ENCODE data around the gene RET.

Gene RET

GRCh38 chr10:43062402-43063160 lies 14.3 kb upstream of the RET start:
- no peak for DNase-seq (ENCODE audit: low read depth)

- no peak for DNase-seq (ENCODE audit: low read depth)
Observed at GRCh38 chr10:43064331-43065075, 12.4 kb upstream of the RET start.

- DNase-seq (ENCODE audit: low read depth) = no peak
Observed at GRCh38 chr10:43065234-43065633, 11.6 kb upstream of the RET start.

- no peak for DNase-seq (ENCODE audit: low read depth)
Observed at GRCh38 chr10:43065761-43066160, 11.1 kb upstream of the RET start.

GRCh38 chr10:43066481-43066880 lies 10.4 kb upstream of the RET start:
- no peak for DNase-seq (ENCODE audit: low read depth)

- no peak for DNase-seq (ENCODE audit: low read depth)
Observed at GRCh38 chr10:43067391-43068135, 9.3 kb upstream of the RET start.

GRCh38 chr10:43068136-43068395 lies 8.8 kb upstream of the RET start:
- no peak for DNase-seq (ENCODE audit: low read depth)

- DNase-seq (ENCODE audit: low read depth) = no peak
Observed at GRCh38 chr10:43068471-43069210, 8.2 kb upstream of the RET start.

- DNase-seq (ENCODE audit: low read depth) = no peak
Observed at GRCh38 chr10:43069211-43069515, 7.7 kb upstream of the RET start.

- no peak for DNase-seq (ENCODE audit: low read depth)
Observed at GRCh38 chr10:43069579-43069978, 7.3 kb upstream of the RET start.

- DNase-seq (ENCODE audit: low read depth) = no peak
Observed at GRCh38 chr10:43070121-43071085, 6.5 kb upstream of the RET start.

GRCh38 chr10:43071865-43072650 lies 4.8 kb upstream of the RET start:
- DNase-seq (ENCODE audit: low read depth) = no peak

- DNase-seq (ENCODE audit: low read depth) = no peak
Observed at GRCh38 chr10:43073191-43073590, 3.7 kb upstream of the RET start.

GRCh38 chr10:43073721-43074120 lies 3.1 kb upstream of the RET start:
- no peak for DNase-seq (ENCODE audit: low read depth)

GRCh38 chr10:43074409-43074808 lies 2.5 kb upstream of the RET start:
- DNase-seq (ENCODE audit: low read depth) = no peak

GRCh38 chr10:43074827-43075611 lies 1.9 kb upstream of the RET start:
- no peak for DNase-seq (ENCODE audit: low read depth)

GRCh38 chr10:43075612-43076003 lies 1.3 kb upstream of the RET start:
- DNase-seq (ENCODE audit: low read depth) = no peak

GRCh38 chr10:43076311-43076875 lies 476 bp upstream of the RET start:
- no peak for DNase-seq (ENCODE audit: low read depth)

GRCh38 chr10:43077421-43078171 lies 727 bp downstream of the RET start:
- no peak for DNase-seq (ENCODE audit: low read depth)
